Stomach (tissue), 9 donors: ENCODE results near the gene GLTP. TPM values are rescaled to one million over a fixed set of nuclear protein-coding genes. Genes with fewer than 3 reads are reported as not detected.

Source experiments
- DNase-seq, 2 donors: peaks; one replicate each; pipeline versions ENCODE4 v3.0.0 to v3.0.0-alpha.2; 2013 to 2019
- H3K27ac ChIP-seq, 5 donors: fragments of 200-600 bp in 4 of 5; sonication (generic) in 4 of 5; one replicate each; pipeline ENCODE4 v1.5.1; 2013 to 2019; ENCODE audit warnings: mild to moderate bottlenecking in 1 of 5, moderate library complexity in 1 of 5
- H3K27me3 ChIP-seq, 3 donors: fragments of 200-600 bp; sonication (generic); one replicate each; pipeline ENCODE4 v1.5.1; 2017 to 2019; ENCODE audit warnings: mixed run types in 1 of 3
- H3K36me3 ChIP-seq, 4 donors: fragments of 200-600 bp; sonication (generic); 1 replicate in 3 of 4; 2 replicates in 1 of 4; pipeline ENCODE4 v1.5.1; 2016 to 2019
- H3K4me1 ChIP-seq, 4 donors: fragments of 200-600 bp; sonication (generic); one replicate each; pipeline ENCODE4 v1.5.1; 2016 to 2019
- H3K4me3 ChIP-seq, 4 donors: fragments of 200-600 bp; sonication (generic) in 3 of 4; one replicate each; pipeline ENCODE4 v1.5.1; 2016 to 2019; ENCODE audit warnings: mild to moderate bottlenecking in 1 of 4
- H3K9me3 ChIP-seq, 4 donors: fragments of 200-600 bp; sonication (generic); one replicate each; pipeline ENCODE4 v1.5.1; 2016 to 2019
- CTCF ChIP-seq, 7 experiments: fragments of 450-650 bp in 4 of 7; fragments of 200-600 bp in 3 of 7; sonication (generic) in 3 of 7; IDR thresholded peaks; one replicate each; pipeline ENCODE4 v1.5.1; 2016 to 2019; ENCODE audit warnings: antibody characterized with exemption in 7 of 7, control low read depth in 2 of 7, mild to moderate bottlenecking in 1 of 7
- EP300 ChIP-seq: sonication (generic); formaldehyde crosslinking; IDR thresholded peaks from one replicate; pipeline ENCODE4 v1.6.1; 2017; ENCODE audit warnings: antibody characterized with exemption
- POLR2A ChIP-seq, 4 donors: fragments of 450-650 bp; IDR thresholded peaks; one replicate each; pipeline ENCODE4 v1.6.1; 2016; ENCODE audit warnings: antibody characterized with exemption in 4 of 4, control low read depth in 2 of 4, mild to moderate bottlenecking in 1 of 4, moderate library complexity in 1 of 4
- POLR2AphosphoS5 ChIP-seq, 3 donors: sonication (generic); formaldehyde crosslinking; IDR thresholded peaks; one replicate each; pipeline ENCODE4 v1.6.1; 2016; ENCODE audit warnings: antibody characterized with exemption in 3 of 3
- whole genome bisulfite sequencing, 5 donors: extraction: QIAGEN DNeasy Blood & Tissue Kit in 3 of 5; methylation state at CpG; one replicate each; pipeline versions ENCODE4 v1.1.5 to v1.1.7; 2013 to 2018; 5-methylcytosine and 5-hydroxymethylcytosine counted together
- intact Hi-C: fragments of 100-400 bp; cut with DNase I; formaldehyde crosslinking; loops from one replicate; pipeline ENCODE4 v1.15.1; 2023; ENCODE audit warnings: low total_unique reads
- polyA plus RNA-seq, 3 donors: library from polyadenylated mRNA; stranded (reverse); fragments of 200-250 nt; gene quantifications; one replicate each; pipeline ENCODE4 v1.2.3, GENCODE V29; 2013
- total RNA-seq, 5 donors: library from RNA; depleted of rRNA; stranded (reverse); fragments of >200 nt; gene quantifications; one replicate each; pipeline versions ENCODE4 v1.1.0 to v1.2.3, GENCODE V29; 2014 to 2016
- donor health status: healthy with polysubstance abuse.
- donor health status: Bipolar disorder and iron deficiency.
- donor health status: healthy.

GLTP gene
- total and polyA plus RNA-seq, 8 donors, result 26.4 to 93.6 (median 50.1) TPM

GRCh38 chr12:109818905-109819500, 61.3 kb downstream of the GLTP start:
- Histone ChIP-seq H3K4me1 (peaks cover 0 to 16% (median 11%) of the 10 kb centered on the region in 4 donors), H3K27ac (no peak overlapping the region), H3K36me3 (no peaks in the 10 kb centered on the region), H3K4me3 (no peak overlapping the region), H3K9me3 (no peaks in the 10 kb centered on the region), H3K27me3 (peaks cover 0 to 25% (median 0%) of the 10 kb centered on the region in 3 donors)
- intact Hi-C loops, result no loop called here
- TF ChIP-seq POLR2AphosphoS5 (IDR thresholded peaks at IDR 0.05), result no peak
- TF ChIP-seq POLR2A (IDR thresholded peaks at IDR 0.05), result no peak
- TF ChIP-seq CTCF (IDR thresholded peaks at IDR 0.05), result no peak
- TF ChIP-seq EP300, result no peak
- 42 to 50% (median 47%) methylated on average over 9 to 10 of the region's 10 CpGs for WGBS, 5 donors
- DNase-seq, result no peak

- no peak for TF ChIP-seq POLR2AphosphoS5 (IDR thresholded peaks at IDR 0.05)
- Histone ChIP-seq H3K4me3 (no peak overlapping the region), H3K9me3 (no peaks in the 10 kb centered on the region), H3K27ac (no peak overlapping the region), H3K36me3 (no peaks in the 10 kb centered on the region), H3K27me3 (peaks cover 0 to 25% (median 0%) of the 10 kb centered on the region in 3 donors), H3K4me1 (peaks cover 0 to 9% (median 9%) of the 10 kb centered on the region in 4 donors)
- WGBS, 5 donors, result 88 to 95% (median 90%) methylated on average over 8 to 9 of the region's 9 CpGs
- intact Hi-C loops, result no loop called here
- DNase-seq, result no peak
Observed at GRCh38 chr12:109818253-109818652, 62.1 kb downstream of the GLTP start.

GRCh38 chr12:109817627-109818231, 62.6 kb downstream of the GLTP start:
- TF ChIP-seq POLR2AphosphoS5 (IDR thresholded peaks at IDR 0.05) (no peak), CTCF (IDR thresholded peaks at IDR 0.05) (no peak), EP300 (no peak), POLR2A (IDR thresholded peaks at IDR 0.05) (no peak)
- no peak overlapping the region for H3K4me3 ChIP-seq
- no peak for DNase-seq
- H3K27ac ChIP-seq, result no peak overlapping the region
- H3K4me1 ChIP-seq, result peaks cover 0 to 4% (median 3%) of the 10 kb centered on the region in 4 donors
- peaks cover 0 to 23% (median 0%) of the 10 kb centered on the region in 3 donors for H3K27me3 ChIP-seq
- no peaks in the 10 kb centered on the region for H3K9me3 ChIP-seq
- 92 to 96% (median 93%) methylated on average over 8 of the region's 8 CpGs for WGBS, 5 donors
- H3K36me3 ChIP-seq, result no peaks in the 10 kb centered on the region
- intact Hi-C loops, result no loop called here

- intact Hi-C loops, result no loop called here
- Histone ChIP-seq H3K4me3 (no peak overlapping the region), H3K9me3 (no peaks in the 10 kb centered on the region), H3K4me1 (no peaks in the 10 kb centered on the region), H3K36me3 (no peaks in the 10 kb centered on the region), H3K27me3 (peaks cover 0 to 19% (median 0%) of the 10 kb centered on the region in 3 donors), H3K27ac (no peak overlapping the region)
- 72 to 85% (median 81%) methylated on average over 6 to 7 of the region's 7 CpGs for WGBS, 5 donors
- no peak for TF ChIP-seq EP300
- no peak for TF ChIP-seq POLR2AphosphoS5 (IDR thresholded peaks at IDR 0.05)
- no peak for TF ChIP-seq CTCF (IDR thresholded peaks at IDR 0.05)
- TF ChIP-seq POLR2A (IDR thresholded peaks at IDR 0.05), result no peak
- DNase-seq, result no peak
Observed at GRCh38 chr12:109816870-109817269, 63.5 kb downstream of the GLTP start.
